GM13977 (cell line): ENCODE data around the gene KPTN.

Experiments
- DNase-seq: peaks from one replicate; pipeline ENCODE4 v3.0.0; 2012; ENCODE audit warnings: low spot score
- in situ Hi-C: fragments of 300-500 bp; cut with MboI; formaldehyde crosslinking; loops from one replicate; pipeline ENCODE4 v1.12.0; 2022; ENCODE audit warnings: low sequenced_read_pairs, low pct_unique_long_range_greater_than_20kb, mixed read lengths, inconsistent platforms; ENCODE audit not compliant: unreplicated experiment
- TF ChIP-seq, protein P1 (sequence below): IDR thresholded peaks from 2 replicates; pipeline ENCODE4 v1.5.1; 2012; ENCODE audit warnings: mild to moderate bottlenecking, control low read depth; ENCODE audit not compliant: insufficient read depth; ENCODE audit errors: extremely low read depth, missing control alignments

The KPTN gene

DNA sequence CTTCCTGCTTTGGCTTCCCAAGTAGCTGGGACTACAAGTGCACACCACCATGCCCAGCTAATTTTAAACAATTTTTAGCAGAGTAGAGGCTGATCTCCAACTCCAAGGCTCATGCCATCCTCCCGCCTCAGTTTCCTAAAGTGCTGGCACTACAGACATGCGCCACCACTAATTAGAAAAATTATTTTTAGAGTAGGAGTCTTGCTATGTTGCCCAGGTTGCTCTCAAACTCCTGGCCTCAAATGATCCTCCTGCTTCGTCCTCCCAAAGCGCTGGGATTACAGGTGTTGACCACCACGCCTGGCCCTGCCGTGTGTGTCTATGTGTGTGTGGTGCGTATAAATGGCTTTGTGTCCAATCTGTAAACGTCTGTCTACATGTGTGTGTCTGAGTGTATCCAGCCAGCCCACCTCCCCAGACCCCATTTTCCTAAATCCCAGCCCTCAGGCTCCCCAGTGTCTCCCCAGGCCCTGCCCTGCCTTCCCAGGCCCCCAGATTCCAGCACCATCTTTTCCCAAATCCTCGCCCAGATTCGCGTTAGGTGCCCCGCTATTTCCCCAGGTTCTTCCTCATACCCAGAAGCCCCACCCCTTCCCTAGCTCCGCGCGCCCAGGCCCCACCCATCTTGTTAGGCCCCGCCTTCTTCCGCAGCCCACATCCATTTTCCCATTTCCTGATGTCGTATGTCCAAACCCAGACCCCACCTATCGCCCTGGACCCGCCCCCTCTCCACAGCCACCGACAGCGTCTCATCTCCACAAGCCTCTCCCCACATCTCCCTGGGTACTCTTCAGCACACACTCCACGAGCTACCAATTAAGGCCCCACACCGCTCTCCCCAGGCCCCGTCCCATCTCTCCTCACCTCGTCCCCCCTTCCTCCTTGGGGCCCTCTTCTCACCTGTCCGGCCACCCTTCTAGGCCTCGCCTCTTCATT lies 37.2 kb downstream of the KPTN start:
- DNase-seq, result no peak
- TF ChIP-seq, protein P1, sequence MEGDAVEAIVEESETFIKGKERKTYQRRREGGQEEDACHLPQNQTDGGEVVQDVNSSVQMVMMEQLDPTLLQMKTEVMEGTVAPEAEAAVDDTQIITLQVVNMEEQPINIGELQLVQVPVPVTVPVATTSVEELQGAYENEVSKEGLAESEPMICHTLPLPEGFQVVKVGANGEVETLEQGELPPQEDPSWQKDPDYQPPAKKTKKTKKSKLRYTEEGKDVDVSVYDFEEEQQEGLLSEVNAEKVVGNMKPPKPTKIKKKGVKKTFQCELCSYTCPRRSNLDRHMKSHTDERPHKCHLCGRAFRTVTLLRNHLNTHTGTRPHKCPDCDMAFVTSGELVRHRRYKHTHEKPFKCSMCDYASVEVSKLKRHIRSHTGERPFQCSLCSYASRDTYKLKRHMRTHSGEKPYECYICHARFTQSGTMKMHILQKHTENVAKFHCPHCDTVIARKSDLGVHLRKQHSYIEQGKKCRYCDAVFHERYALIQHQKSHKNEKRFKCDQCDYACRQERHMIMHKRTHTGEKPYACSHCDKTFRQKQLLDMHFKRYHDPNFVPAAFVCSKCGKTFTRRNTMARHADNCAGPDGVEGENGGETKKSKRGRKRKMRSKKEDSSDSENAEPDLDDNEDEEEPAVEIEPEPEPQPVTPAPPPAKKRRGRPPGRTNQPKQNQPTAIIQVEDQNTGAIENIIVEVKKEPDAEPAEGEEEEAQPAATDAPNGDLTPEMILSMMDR, result no peak
- in situ Hi-C loops, result no loop called here

DNA sequence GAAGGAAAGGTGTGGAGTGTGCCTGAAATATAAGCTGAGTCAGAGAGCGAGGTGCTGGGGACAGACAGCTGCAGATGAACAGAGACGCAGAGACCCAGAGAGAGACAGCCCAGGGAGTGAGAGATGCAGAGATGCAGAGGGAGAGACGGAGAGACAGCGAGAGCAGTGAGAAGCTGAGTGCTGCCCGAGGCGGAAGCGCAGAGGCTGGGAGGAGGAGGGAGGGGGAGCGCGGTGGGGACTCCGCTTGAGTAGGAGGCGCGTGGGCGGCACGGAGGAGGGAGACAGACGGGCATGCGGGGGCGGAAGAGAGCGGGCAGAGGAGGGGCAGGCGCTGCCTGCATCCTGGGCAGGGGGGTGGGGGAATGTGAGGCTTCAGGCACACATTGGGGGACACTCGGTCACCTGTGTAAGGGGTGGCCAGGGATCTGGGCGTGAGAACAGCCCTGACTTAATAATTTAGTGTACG lies 38.0 kb downstream of the KPTN start:
- TF ChIP-seq, protein P1, result no peak
- in situ Hi-C loops, result no loop called here

DNA sequence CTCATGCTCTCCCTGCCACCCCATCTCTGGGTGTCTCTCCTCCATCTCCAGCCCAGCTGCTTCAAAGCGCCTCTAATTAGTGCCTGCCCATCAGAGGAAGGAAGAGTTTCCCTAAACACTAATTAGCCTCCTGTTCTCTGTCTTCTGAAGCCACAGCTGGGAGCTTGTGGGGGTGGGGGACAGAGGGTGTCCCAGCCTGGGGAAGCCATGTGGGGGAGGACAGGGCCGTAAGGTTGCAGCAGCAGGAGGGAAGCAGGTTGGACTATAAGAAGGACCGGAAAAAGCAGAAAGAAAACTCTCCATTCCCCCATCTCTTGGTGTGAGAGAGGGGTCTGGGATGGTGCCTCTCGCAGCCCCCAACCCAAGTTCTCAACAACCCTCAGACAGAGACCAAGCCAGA lies 38.5 kb downstream of the KPTN start:
- TF ChIP-seq, protein P1, result no peak
- no peak for DNase-seq
- in situ Hi-C loops, result no loop called here

More for the DNA sequence above, 38.0 kb downstream of the KPTN start:
- DNase-seq, result no peak

DNA sequence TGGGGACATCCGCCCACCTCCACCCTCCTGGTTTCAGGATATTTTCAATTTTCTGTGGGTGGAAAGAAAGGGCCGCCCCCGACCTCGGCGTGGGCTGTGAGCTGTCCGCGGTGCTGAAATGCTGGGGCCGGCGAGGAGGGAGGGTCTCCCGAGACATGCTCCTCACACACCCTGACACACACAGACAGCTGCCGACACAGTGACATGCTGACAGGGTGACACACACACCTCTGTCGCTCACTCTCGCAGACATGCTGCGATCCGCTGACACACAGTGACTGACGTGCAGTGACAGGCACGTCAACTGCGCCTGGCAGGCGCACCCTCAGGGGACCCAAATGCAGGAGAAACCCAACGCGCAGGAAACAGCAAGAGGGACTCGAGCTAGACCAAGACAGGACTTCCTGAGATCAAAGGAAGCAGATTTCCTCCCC lies 39.6 kb downstream of the KPTN start:
- DNase-seq, result no peak
- in situ Hi-C loops, result no loop called here
- TF ChIP-seq, protein P1, result no peak

DNA sequence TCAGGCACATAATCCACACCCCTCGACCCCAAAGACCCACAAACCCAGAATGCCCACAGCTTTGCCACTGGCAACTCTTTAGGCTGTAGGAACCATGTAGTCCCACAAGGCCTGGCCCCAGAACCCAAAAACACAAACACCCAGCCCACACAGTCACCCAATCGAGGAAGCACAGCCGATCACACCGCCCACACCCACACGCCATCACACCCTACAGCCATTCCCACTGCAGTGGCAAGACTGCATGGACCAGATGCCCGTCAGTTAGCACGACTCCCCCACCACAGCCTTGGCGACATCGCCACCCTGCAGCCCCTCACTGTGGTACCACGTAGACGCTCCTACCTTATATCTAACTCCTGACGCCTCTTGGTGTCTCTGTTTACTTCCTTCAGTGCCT lies 40.7 kb downstream of the KPTN start:
- TF ChIP-seq, protein P1, result no peak
- in situ Hi-C loops, result no loop called here
- no peak for DNase-seq

DNA sequence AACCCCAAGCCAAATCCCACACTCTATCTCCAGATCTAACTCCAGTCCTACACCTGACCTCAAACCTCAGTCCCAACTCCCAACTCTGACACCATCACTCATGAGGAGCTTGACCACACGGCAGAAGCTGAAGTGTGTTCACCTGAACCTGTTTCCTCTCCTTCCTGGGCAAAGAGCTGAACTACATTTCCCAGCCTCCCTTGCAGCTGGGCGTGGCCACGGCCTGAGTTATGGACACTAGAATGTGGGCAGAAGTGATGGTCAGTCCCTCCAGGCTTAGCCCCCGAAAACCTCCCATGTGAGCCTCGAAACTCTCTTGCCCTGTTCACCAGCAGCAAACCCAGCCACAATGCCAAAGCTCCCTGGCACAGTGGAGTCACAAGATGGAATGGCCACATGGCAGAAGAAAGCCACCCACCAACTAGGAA lies 45.2 kb downstream of the KPTN start:
- TF ChIP-seq, protein P1, result no peak
- DNase-seq, result no peak
- in situ Hi-C loops, result loop anchor here (5.0 kb wide), 1 partner anchor 258 kb away; no protein-coding TSS in a partner anchor
